ENCODE measurements around the gene NFAT5.

Gene NFAT5

DNA sequence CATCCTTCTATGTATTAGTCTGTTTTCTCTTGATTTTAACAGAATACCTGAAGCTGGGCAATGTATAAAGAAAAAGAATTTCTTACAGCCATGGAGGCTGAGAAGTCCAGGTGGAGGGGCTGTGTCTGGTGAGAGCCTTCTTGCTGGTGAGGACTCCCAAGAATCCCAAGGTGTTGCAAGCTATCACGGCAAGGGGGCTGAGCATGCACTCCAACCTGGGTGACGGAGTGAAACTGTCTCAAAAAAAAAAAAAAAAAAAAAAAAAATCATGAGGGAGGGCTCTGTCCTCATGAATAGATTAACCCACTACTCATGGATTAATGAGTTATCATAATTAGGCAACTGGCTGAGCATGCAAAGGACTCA lies 141.2 kb downstream of the NFAT5 start:
- Histone ChIP-seq H3K27ac (no peak overlapping the region), H3K4me1 (ENCODE audit: control insufficient read depth in 1 of 2, insufficient read depth in 1 of 2, low read depth in 1 of 2, low read length in 1 of 2) (no peaks in the 10 kb centered on the region), H3K27me3 (no peaks in the 10 kb centered on the region), H3K36me3 (peaks cover 25% of the 10 kb centered on the region), H3K9me3 (no peaks in the 10 kb centered on the region), H3K4me3 (ENCODE audit: low read depth in 1 of 2, low read length in 1 of 2) (no peak overlapping the region)
- TF ChIP-seq, protein P1, sequence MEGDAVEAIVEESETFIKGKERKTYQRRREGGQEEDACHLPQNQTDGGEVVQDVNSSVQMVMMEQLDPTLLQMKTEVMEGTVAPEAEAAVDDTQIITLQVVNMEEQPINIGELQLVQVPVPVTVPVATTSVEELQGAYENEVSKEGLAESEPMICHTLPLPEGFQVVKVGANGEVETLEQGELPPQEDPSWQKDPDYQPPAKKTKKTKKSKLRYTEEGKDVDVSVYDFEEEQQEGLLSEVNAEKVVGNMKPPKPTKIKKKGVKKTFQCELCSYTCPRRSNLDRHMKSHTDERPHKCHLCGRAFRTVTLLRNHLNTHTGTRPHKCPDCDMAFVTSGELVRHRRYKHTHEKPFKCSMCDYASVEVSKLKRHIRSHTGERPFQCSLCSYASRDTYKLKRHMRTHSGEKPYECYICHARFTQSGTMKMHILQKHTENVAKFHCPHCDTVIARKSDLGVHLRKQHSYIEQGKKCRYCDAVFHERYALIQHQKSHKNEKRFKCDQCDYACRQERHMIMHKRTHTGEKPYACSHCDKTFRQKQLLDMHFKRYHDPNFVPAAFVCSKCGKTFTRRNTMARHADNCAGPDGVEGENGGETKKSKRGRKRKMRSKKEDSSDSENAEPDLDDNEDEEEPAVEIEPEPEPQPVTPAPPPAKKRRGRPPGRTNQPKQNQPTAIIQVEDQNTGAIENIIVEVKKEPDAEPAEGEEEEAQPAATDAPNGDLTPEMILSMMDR (IDR thresholded peaks at IDR 0.05): no peak

DNA sequence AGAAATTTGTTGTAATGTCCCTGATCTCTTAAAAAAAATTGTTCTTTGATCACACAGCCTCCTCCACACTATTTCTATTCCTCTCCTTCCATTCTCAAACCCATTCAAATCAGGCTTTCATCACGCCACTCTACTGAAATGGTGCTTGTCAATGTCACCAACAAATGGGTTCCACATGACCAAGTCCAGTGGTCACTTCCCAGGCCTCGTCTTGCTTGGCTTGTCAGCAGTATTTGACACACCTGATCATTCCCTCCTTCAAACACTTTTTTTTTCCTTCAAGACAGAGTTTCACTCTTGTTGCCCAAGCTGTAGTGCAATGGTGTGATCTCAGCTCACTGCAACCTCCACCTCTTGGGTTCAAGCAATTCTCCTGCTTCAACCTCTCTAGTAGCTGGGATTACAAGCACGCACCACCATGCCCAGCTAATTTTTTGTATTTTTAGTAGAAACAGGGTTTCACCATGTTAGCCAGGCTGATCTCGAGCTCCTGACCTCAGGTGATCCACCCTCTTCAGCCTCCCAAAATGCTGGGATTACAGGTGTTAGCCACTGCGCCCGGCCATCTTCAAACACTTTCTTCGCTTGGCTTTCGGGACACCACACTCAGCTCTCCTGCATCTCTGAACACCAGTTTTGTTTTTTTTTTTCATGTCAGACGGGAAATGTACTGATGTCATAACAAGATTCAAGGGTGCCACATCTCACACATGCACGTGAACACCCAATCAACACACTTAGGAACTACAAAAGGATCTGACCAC lies 142.3 kb downstream of the NFAT5 start:
- Histone ChIP-seq H3K9me3 (no peaks in the 10 kb centered on the region), H3K27me3 (no peaks in the 10 kb centered on the region), H3K4me3 (ENCODE audit: low read depth in 1 of 2, low read length in 1 of 2) (no peak overlapping the region), H3K36me3 (peaks cover 14% of the 10 kb centered on the region), H3K27ac (no peak overlapping the region), H3K4me1 (ENCODE audit: control insufficient read depth in 1 of 2, insufficient read depth in 1 of 2, low read depth in 1 of 2, low read length in 1 of 2) (no peaks in the 10 kb centered on the region)
- TF ChIP-seq, protein P1 (IDR thresholded peaks at IDR 0.05): no peak

DNA sequence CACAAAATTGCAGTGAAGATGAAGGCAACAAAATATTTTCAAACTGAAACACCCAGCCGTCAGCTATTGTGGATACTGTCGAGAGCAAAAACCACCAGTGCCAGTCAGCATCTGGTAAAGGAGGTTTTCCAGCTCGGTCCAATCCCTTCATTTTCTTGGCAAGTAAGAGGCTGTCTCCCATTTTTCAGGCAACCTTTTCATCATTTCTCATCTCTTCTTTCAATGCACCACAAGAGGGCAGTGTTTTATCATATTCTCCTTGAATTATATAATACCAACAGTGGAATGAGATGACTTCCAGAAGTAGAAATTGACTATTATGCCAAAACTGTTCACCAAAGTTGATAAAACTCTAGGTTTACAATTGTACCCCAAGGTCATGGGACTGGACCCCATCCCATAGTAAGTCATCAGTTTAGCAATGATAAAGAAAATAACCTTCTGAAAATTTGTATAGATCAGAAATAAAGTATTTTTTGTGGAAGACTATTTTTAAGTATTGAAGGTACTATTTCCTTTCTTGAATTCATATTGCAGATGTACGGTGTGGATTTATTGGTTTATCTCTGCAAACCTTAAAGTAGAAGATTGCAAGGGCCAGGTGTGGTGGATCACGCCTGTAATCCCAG lies 143.8 kb downstream of the NFAT5 start:
- Histone ChIP-seq H3K4me3 (ENCODE audit: low read depth in 1 of 2, low read length in 1 of 2) (no peak overlapping the region), H3K4me1 (ENCODE audit: control insufficient read depth in 1 of 2, insufficient read depth in 1 of 2, low read depth in 1 of 2, low read length in 1 of 2) (no peaks in the 10 kb centered on the region), H3K27me3 (no peaks in the 10 kb centered on the region), H3K27ac (no peak overlapping the region), H3K9me3 (no peaks in the 10 kb centered on the region), H3K36me3 (peaks cover 6% of the 10 kb centered on the region)
- TF ChIP-seq, protein P1 (IDR thresholded peaks at IDR 0.05): no peak

DNA sequence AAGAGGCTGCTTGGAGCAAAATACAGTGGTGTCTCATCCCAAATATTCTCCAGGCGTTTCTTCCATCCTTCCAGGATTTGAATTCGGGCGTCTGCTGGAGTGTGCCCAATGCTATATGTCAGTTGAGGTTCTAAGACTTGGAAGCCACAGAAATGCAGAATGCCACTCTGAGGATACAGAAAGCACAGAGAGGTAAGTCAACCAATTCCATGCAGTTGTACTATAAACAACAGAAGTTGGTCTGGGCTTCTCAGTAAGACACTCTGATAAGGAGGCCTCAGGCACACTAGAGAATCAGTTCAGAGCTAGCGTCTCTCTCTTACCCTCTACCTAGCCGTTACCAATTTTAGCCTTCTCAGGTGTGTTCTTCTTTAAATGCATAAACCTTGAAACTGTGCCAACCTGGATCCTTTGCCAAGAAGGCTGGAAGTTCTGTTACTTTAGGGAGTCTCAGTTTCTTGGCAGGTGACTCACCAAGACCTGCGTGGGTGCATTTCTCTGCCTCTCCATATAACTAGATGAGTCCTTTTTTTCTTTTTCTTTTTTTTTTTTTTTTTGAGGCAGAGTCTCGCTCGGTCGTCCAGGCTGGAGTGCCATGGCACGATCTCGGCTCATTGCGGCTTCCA lies 145.5 kb downstream of the NFAT5 start:
- TF ChIP-seq, protein P1 (IDR thresholded peaks at IDR 0.05): no peak
- no peak overlapping the region for H3K27ac ChIP-seq
- H3K27me3 ChIP-seq: no peaks in the 10 kb centered on the region
- H3K36me3 ChIP-seq: peaks cover 6% of the 10 kb centered on the region
- no peak overlapping the region for H3K4me3 ChIP-seq (ENCODE audit: low read depth in 1 of 2, low read length in 1 of 2)
- H3K4me1 ChIP-seq (ENCODE audit: control insufficient read depth in 1 of 2, insufficient read depth in 1 of 2, low read depth in 1 of 2, low read length in 1 of 2): no peaks in the 10 kb centered on the region
- no peaks in the 10 kb centered on the region for H3K9me3 ChIP-seq

DNA sequence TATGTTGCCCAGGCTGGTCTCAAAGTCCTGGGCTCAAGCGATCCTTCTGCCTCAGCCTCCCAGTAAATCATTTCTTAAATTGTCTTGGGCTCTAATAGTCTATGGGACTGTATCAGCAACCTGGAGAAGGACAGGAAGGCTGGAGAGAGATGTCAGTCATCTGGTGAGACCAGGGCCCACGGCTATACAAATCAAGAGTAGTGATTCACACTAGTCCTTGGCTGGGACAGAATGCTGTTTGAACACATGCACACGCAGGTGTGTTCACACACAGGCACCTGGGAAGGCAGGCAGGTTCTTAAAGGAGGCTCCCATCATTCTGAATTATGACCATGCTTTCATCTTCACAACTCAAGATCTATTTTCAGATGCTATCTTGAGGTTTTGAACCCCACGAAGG lies 146.5 kb downstream of the NFAT5 start:
- H3K9me3 ChIP-seq: no peaks in the 10 kb centered on the region
- no peak overlapping the region for H3K4me3 ChIP-seq (ENCODE audit: low read depth in 1 of 2, low read length in 1 of 2)
- no peaks in the 10 kb centered on the region for H3K4me1 ChIP-seq (ENCODE audit: control insufficient read depth in 1 of 2, insufficient read depth in 1 of 2, low read depth in 1 of 2, low read length in 1 of 2)
- no peak overlapping the region for H3K27ac ChIP-seq
- H3K27me3 ChIP-seq: no peaks in the 10 kb centered on the region
- TF ChIP-seq, protein P1 (IDR thresholded peaks at IDR 0.05): no peak
- peaks cover 6% of the 10 kb centered on the region for H3K36me3 ChIP-seq

Data from neutrophil (primary cell).